ENCODE data around the gene TRIM9.
A peak's percentile ranks its signal among the peaks of the same experiment; 100 is the strongest.

Gene TRIM9

DNA sequence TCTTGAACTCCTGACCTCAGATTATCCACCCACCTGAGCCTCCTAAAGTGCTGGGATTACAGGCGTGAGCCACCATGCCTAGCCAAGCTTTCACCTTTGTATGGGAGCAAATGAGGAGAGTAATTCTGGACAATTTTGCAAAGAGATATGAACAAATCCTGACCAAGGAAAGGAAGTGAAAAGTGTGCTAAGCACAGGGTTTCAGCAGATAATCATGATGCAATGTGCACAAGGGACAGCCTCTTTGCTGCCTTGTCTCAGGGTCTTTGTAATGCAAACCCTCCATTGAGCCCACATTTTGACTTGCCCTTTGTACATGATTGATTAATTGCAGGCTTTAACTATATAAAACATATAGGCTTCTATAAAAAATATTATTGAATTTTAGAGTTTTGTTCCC lies 141.4 kb downstream of the TRIM9 start:
- TF ChIP-seq, protein P1, sequence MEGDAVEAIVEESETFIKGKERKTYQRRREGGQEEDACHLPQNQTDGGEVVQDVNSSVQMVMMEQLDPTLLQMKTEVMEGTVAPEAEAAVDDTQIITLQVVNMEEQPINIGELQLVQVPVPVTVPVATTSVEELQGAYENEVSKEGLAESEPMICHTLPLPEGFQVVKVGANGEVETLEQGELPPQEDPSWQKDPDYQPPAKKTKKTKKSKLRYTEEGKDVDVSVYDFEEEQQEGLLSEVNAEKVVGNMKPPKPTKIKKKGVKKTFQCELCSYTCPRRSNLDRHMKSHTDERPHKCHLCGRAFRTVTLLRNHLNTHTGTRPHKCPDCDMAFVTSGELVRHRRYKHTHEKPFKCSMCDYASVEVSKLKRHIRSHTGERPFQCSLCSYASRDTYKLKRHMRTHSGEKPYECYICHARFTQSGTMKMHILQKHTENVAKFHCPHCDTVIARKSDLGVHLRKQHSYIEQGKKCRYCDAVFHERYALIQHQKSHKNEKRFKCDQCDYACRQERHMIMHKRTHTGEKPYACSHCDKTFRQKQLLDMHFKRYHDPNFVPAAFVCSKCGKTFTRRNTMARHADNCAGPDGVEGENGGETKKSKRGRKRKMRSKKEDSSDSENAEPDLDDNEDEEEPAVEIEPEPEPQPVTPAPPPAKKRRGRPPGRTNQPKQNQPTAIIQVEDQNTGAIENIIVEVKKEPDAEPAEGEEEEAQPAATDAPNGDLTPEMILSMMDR (IDR thresholded peaks at IDR 0.05; ENCODE audit: control insufficient read depth, extremely low read depth, insufficient read depth), result no peak
- H3K4me3 ChIP-seq (ENCODE audit: low read depth, low read length), result no peak overlapping the region
- DNase-seq (ENCODE audit: low read depth), result no peak

DNA sequence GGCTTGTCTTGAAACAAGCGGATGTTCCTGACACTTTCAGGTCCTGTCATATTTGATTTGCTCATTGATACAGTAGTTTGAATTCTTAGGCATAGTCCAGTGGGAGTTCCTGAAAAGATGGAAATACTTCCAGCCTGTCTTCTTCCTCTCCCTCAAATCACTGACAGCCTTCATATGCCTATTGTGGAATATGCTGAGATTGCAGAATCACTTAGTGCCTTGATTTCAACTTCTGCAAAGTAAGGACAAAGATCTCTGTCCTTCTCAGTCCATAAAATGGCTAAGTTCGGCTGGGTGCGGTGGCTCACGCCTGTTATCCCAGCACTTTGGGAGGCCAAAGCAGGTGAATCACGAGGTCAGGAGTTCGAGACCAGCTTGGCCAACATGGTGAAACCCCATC lies 143.9 kb downstream of the TRIM9 start:
- H3K4me3 ChIP-seq (ENCODE audit: low read depth, low read length), result no peak overlapping the region
- no peak for DNase-seq (ENCODE audit: low read depth)
- TF ChIP-seq, protein P1 (IDR thresholded peaks at IDR 0.05; ENCODE audit: control insufficient read depth, extremely low read depth, insufficient read depth), result no peak

DNA sequence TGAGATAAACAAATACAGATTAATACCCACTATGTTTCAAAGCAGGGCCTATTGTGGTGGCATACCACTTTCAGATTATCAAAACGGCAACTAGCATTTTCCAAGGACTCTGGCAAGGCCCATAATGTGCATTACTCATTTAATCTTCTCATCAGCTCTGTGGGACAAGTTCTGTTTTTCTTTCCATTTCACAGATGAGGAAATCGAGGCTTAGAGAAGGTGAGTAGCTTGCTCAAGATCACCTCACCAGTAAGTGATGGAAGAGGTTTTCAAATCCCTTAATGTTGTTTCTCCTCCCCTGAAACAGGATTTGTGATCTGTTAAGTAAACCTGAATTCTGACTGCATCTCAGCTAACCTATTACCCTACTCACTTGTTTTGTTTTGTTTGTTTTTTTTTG lies 146.7 kb downstream of the TRIM9 start:
- DNase-seq (ENCODE audit: low read depth), result no peak
- TF ChIP-seq, protein P1 (IDR thresholded peaks at IDR 0.05; ENCODE audit: control insufficient read depth, extremely low read depth, insufficient read depth), result no peak
- no peak overlapping the region for H3K4me3 ChIP-seq (ENCODE audit: low read depth, low read length)

DNA sequence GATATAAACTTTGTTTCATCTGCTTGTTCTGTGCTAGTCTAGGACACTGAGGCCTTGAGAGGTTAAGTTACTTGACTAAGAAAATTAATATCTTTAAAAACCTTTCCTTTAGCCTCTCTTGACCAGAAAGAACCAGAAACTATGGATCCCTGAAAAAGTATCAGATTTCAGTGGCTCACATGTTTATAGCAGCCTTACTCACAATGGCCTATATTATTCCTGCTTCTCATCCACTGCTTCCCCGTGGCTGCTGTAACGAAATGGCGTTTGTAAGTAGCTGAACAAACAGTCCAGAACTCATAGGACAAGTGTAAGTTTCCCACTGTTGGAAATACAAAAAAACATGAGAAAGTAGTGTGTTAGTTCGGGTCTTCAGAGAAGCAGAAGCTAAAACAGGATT lies 147.5 kb downstream of the TRIM9 start:
- no peak for DNase-seq (ENCODE audit: low read depth)
- TF ChIP-seq, protein P1 (IDR thresholded peaks at IDR 0.05; ENCODE audit: control insufficient read depth, extremely low read depth, insufficient read depth), result no peak
- no peak overlapping the region for H3K4me3 ChIP-seq (ENCODE audit: low read depth, low read length)

DNA sequence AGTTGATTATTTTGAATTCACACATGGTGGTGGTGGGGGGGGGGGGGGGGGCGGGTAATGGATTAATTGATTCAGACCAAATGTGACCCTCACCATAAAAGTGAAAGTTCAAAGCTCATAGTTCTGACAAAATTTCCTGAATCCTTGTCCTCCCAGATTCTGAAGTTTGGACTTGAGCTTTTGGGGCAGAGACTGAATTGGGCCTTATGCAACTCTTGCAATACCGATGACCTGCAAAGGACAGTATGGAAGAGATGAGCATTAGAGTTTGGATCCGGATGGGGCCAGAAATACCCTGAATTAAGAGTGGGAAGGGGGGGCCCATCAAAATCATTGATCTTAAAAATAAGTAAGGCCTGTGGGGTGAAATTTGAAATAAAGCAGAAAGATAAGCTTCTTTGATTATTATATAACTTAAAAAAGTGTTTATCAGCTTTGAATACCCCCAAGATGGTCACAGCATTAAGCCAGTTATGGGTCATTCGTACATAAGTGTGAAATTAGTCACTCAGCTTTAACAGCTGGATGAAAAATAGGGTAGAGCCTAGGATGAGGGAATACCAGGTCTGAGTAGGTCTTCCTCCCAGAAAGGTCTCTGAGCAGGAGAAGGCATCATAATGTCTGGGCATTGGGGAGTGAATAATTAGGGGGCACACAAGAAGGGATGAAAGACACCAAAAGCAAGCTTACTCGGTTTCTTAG lies 148.5 kb downstream of the TRIM9 start:
- TF ChIP-seq, protein P1 (IDR thresholded peaks at IDR 0.05; ENCODE audit: control insufficient read depth, extremely low read depth, insufficient read depth), result no peak
- no peak overlapping the region for H3K4me3 ChIP-seq (ENCODE audit: low read depth, low read length)
- no peak for DNase-seq (ENCODE audit: low read depth)

DNA sequence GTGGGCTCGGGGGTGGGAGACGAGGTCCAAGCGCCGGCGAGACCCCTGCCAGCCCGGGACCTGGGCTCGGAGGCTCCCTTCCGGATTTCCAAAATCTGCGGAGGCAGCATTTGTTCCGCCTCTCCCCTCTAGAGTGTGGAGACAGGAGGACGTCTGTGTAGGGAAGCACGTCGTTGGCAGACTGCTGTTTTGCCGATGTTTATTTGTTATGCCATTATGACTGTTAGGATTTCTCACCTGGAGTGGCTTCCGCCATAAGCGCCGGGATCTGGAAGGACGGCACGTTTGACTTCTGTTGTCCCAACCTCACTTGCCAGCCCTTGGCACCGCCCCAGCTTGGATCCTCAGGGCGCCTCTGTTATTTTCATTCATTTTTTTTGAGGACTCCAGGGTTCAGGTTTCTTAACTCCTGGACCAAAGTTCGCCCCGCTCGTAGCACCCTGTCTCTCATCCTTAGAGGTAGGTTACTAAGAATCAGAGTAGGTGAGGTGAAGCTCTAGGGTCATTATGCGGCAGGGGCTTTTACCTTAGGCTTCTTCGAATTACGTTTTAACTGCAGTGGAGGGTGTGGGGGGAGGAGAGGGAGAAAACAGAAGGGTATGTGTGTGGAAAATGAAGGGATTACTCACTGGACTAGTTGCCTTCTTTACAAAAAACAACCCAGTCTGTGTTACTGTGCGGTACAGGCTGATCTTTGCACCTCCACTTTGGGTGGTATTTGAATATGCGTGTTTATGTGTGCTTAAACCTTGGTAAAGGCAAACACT lies 150.1 kb downstream of the TRIM9 start:
- peak overlapping the region; percentile 64 for H3K4me3 ChIP-seq (ENCODE audit: low read depth, low read length)
- TF ChIP-seq, protein P1 (IDR thresholded peaks at IDR 0.05; ENCODE audit: control insufficient read depth, extremely low read depth, insufficient read depth), result no peak
- peak; percentile 46 for DNase-seq (ENCODE audit: low read depth)

Data from LNCaP clone FGC (cell line).